ENCODE data around the gene LRRC23.
"Not testable (repeated sequence)": the region's sequence is repeated elsewhere in the genome, so short reads cannot be mapped to it uniquely, and the experiment has no call there.

Gene LRRC23

GRCh38 chr12:6904280-6905276, at the start of gene LRRC23:
TSS of gene LRRC23 (plus strand) at chr12:6904822. CDS start at chr12:6905634, 812 bp downstream.
- no peaks in the 10 kb centered on the region for H3K36me3 ChIP-seq (ENCODE audit: control insufficient read depth in 1 of 2, insufficient read depth in 2 of 2, low read length in 2 of 2)
- peak within 1 kb of the TSS; percentile 76 to 93 for H3K9ac ChIP-seq (ENCODE audit: low read depth in 1 of 2, low read length in 2 of 2)
- peak within 1 kb of the TSS; percentile 80 to 99 for H3K4me3 ChIP-seq (ENCODE audit: low read depth in 1 of 2, low read length in 2 of 2)
- no peaks in the 10 kb centered on the region for H3K9me3 ChIP-seq (ENCODE audit: control insufficient read depth in 1 of 2, low read length in 2 of 2)
- H3K27me3 ChIP-seq (ENCODE audit: control insufficient read depth in 1 of 2, insufficient read depth in 2 of 2, low read length in 2 of 2) = no peaks in the 10 kb centered on the region
- peaks cover 23 to 33% of the 10 kb centered on the region in 2 donors for H3K4me1 ChIP-seq (ENCODE audit: control insufficient read depth in 1 of 2, insufficient read depth in 2 of 2, low read length in 2 of 2)
- peak within 1 kb of the TSS; percentile 82 for H3K27ac ChIP-seq (ENCODE audit: low read depth, low read length)

GRCh38 chr12:6855322-6855721, 49.3 kb upstream of the LRRC23 start:
- no peak overlapping the region for H3K27ac ChIP-seq (ENCODE audit: low read depth, low read length)
- no peak overlapping the region for H3K9ac ChIP-seq (ENCODE audit: low read depth in 1 of 2, low read length in 2 of 2)
- no peaks in the 10 kb centered on the region for H3K9me3 ChIP-seq (ENCODE audit: control insufficient read depth in 1 of 2, low read length in 2 of 2)
- H3K27me3 ChIP-seq (ENCODE audit: control insufficient read depth in 1 of 2, insufficient read depth in 2 of 2, low read length in 2 of 2) = no peaks in the 10 kb centered on the region
- no peak overlapping the region for H3K4me3 ChIP-seq (ENCODE audit: low read depth in 1 of 2, low read length in 2 of 2)
- H3K36me3 ChIP-seq (ENCODE audit: control insufficient read depth in 1 of 2, insufficient read depth in 2 of 2, low read length in 2 of 2) = peaks cover 26 to 50% of the 10 kb centered on the region in 2 donors
- H3K4me1 ChIP-seq (ENCODE audit: control insufficient read depth in 1 of 2, insufficient read depth in 2 of 2, low read length in 2 of 2) = peaks cover 7 to 11% of the 10 kb centered on the region in 2 donors

GRCh38 chr12:6858799-6859198, 45.8 kb upstream of the LRRC23 start:
- Histone ChIP-seq H3K36me3 (ENCODE audit: control insufficient read depth in 1 of 2, insufficient read depth in 2 of 2, low read length in 2 of 2) (peaks cover 51 to 82% of the 10 kb centered on the region in 2 donors), H3K4me3 (ENCODE audit: low read depth in 1 of 2, low read length in 2 of 2) (no peak overlapping the region), H3K27ac (ENCODE audit: low read depth, low read length) (no peak overlapping the region), H3K4me1 (ENCODE audit: control insufficient read depth in 1 of 2, insufficient read depth in 2 of 2, low read length in 2 of 2) (peaks cover 0 to under 1% of the 10 kb centered on the region in 2 donors), H3K9ac (ENCODE audit: low read depth in 1 of 2, low read length in 2 of 2) (no peak overlapping the region), H3K27me3 (ENCODE audit: control insufficient read depth in 1 of 2, insufficient read depth in 2 of 2, low read length in 2 of 2) (no peaks in the 10 kb centered on the region), H3K9me3 (ENCODE audit: control insufficient read depth in 1 of 2, low read length in 2 of 2) (no peaks in the 10 kb centered on the region)

- peaks cover 57 to 95% of the 10 kb centered on the region in 2 donors for H3K36me3 ChIP-seq (ENCODE audit: control insufficient read depth in 1 of 2, insufficient read depth in 2 of 2, low read length in 2 of 2)
- no peak overlapping the region for H3K9ac ChIP-seq (ENCODE audit: low read depth in 1 of 2, low read length in 2 of 2)
- no peaks in the 10 kb centered on the region for H3K27me3 ChIP-seq (ENCODE audit: control insufficient read depth in 1 of 2, insufficient read depth in 2 of 2, low read length in 2 of 2)
- H3K9me3 ChIP-seq (ENCODE audit: control insufficient read depth in 1 of 2, low read length in 2 of 2) = no peaks in the 10 kb centered on the region
- H3K4me1 ChIP-seq (ENCODE audit: control insufficient read depth in 1 of 2, insufficient read depth in 2 of 2, low read length in 2 of 2) = no peaks in the 10 kb centered on the region
- no peak overlapping the region for H3K27ac ChIP-seq (ENCODE audit: low read depth, low read length)
- no peak overlapping the region for H3K4me3 ChIP-seq (ENCODE audit: low read depth in 1 of 2, low read length in 2 of 2)
Observed at GRCh38 chr12:6860116-6860515, 44.5 kb upstream of the LRRC23 start.

- no peak overlapping the region for H3K27ac ChIP-seq (ENCODE audit: low read depth, low read length)
- no peak overlapping the region for H3K9ac ChIP-seq (ENCODE audit: low read depth in 1 of 2, low read length in 2 of 2)
- peaks cover 58 to 91% of the 10 kb centered on the region in 2 donors for H3K36me3 ChIP-seq (ENCODE audit: control insufficient read depth in 1 of 2, insufficient read depth in 2 of 2, low read length in 2 of 2)
Observed at GRCh38 chr12:6860942-6861341, 43.7 kb upstream of the LRRC23 start.

GRCh38 chr12:6861391-6861790, 43.2 kb upstream of the LRRC23 start:
- no peaks in the 10 kb centered on the region for H3K9me3 ChIP-seq (ENCODE audit: control insufficient read depth in 1 of 2, low read length in 2 of 2)
- peaks cover 58 to 87% of the 10 kb centered on the region in 2 donors for H3K36me3 ChIP-seq (ENCODE audit: control insufficient read depth in 1 of 2, insufficient read depth in 2 of 2, low read length in 2 of 2)
- H3K4me1 ChIP-seq (ENCODE audit: control insufficient read depth in 1 of 2, insufficient read depth in 2 of 2, low read length in 2 of 2) = no peaks in the 10 kb centered on the region
- H3K27me3 ChIP-seq (ENCODE audit: control insufficient read depth in 1 of 2, insufficient read depth in 2 of 2, low read length in 2 of 2) = no peaks in the 10 kb centered on the region
- H3K4me3 ChIP-seq (ENCODE audit: low read depth in 1 of 2, low read length in 2 of 2) = no peak overlapping the region
- H3K9ac ChIP-seq (ENCODE audit: low read depth in 1 of 2, low read length in 2 of 2) = no peak overlapping the region
- no peak overlapping the region for H3K27ac ChIP-seq (ENCODE audit: low read depth, low read length)

More at GRCh38 chr12:6860942-6861341, 43.7 kb upstream of the LRRC23 start:
- Histone ChIP-seq H3K4me3 (ENCODE audit: low read depth in 1 of 2, low read length in 2 of 2) (no peak overlapping the region), H3K9me3 (ENCODE audit: control insufficient read depth in 1 of 2, low read length in 2 of 2) (no peaks in the 10 kb centered on the region), H3K4me1 (ENCODE audit: control insufficient read depth in 1 of 2, insufficient read depth in 2 of 2, low read length in 2 of 2) (no peaks in the 10 kb centered on the region), H3K27me3 (ENCODE audit: control insufficient read depth in 1 of 2, insufficient read depth in 2 of 2, low read length in 2 of 2) (no peaks in the 10 kb centered on the region)

GRCh38 chr12:6863033-6863432, 41.6 kb upstream of the LRRC23 start:
- Histone ChIP-seq H3K4me1 (ENCODE audit: control insufficient read depth in 1 of 2, insufficient read depth in 2 of 2, low read length in 2 of 2) (peaks cover 0 to 7% of the 10 kb centered on the region in 2 donors), H3K4me3 (ENCODE audit: low read depth in 1 of 2, low read length in 2 of 2) (no peak overlapping the region), H3K27ac (ENCODE audit: low read depth, low read length) (no peak overlapping the region), H3K9ac (ENCODE audit: low read depth in 1 of 2, low read length in 2 of 2) (no peak overlapping the region), H3K27me3 (ENCODE audit: control insufficient read depth in 1 of 2, insufficient read depth in 2 of 2, low read length in 2 of 2) (no peaks in the 10 kb centered on the region), H3K36me3 (ENCODE audit: control insufficient read depth in 1 of 2, insufficient read depth in 2 of 2, low read length in 2 of 2) (peaks cover 48 to 70% of the 10 kb centered on the region in 2 donors), H3K9me3 (ENCODE audit: control insufficient read depth in 1 of 2, low read length in 2 of 2) (no peaks in the 10 kb centered on the region)

- H3K27me3 ChIP-seq (ENCODE audit: control insufficient read depth in 1 of 2, insufficient read depth in 2 of 2, low read length in 2 of 2) = no peaks in the 10 kb centered on the region
- peaks cover 41 to 63% of the 10 kb centered on the region in 2 donors for H3K36me3 ChIP-seq (ENCODE audit: control insufficient read depth in 1 of 2, insufficient read depth in 2 of 2, low read length in 2 of 2)
- H3K4me1 ChIP-seq (ENCODE audit: control insufficient read depth in 1 of 2, insufficient read depth in 2 of 2, low read length in 2 of 2) = peaks cover 7 to 13% of the 10 kb centered on the region in 2 donors
- no peak overlapping the region for H3K9ac ChIP-seq (ENCODE audit: low read depth in 1 of 2, low read length in 2 of 2)
- no peak overlapping the region for H3K27ac ChIP-seq (ENCODE audit: low read depth, low read length)
- H3K9me3 ChIP-seq (ENCODE audit: control insufficient read depth in 1 of 2, low read length in 2 of 2) = no peaks in the 10 kb centered on the region
- H3K4me3 ChIP-seq (ENCODE audit: low read depth in 1 of 2, low read length in 2 of 2) = no peak overlapping the region
Observed at GRCh38 chr12:6863586-6864321, 40.9 kb upstream of the LRRC23 start.

GRCh38 chr12:6865307-6865706, 39.3 kb upstream of the LRRC23 start:
- H3K27me3 ChIP-seq (ENCODE audit: control insufficient read depth in 1 of 2, insufficient read depth in 2 of 2, low read length in 2 of 2); H3K4me3 ChIP-seq (ENCODE audit: low read depth in 1 of 2, low read length in 2 of 2); H3K9ac ChIP-seq (ENCODE audit: low read depth in 1 of 2, low read length in 2 of 2); H3K27ac ChIP-seq (ENCODE audit: low read depth, low read length); H3K9me3 ChIP-seq (ENCODE audit: control insufficient read depth in 1 of 2, low read length in 2 of 2): not testable (repeated sequence)
- Histone ChIP-seq H3K4me1 (ENCODE audit: control insufficient read depth in 1 of 2, insufficient read depth in 2 of 2, low read length in 2 of 2) (peaks cover 22 to 29% of the 10 kb centered on the region in 2 donors), H3K36me3 (ENCODE audit: control insufficient read depth in 1 of 2, insufficient read depth in 2 of 2, low read length in 2 of 2) (peaks cover 39 to 58% of the 10 kb centered on the region in 2 donors)
